Osteoblast (primary cell): ENCODE measurements around the gene EDIL3. TPM values are rescaled to one million over a fixed set of nuclear protein-coding genes. Genes with fewer than 3 reads are reported as not detected.

Experiments
- DNase-seq: peaks from one replicate; pipeline ENCODE4 v3.0.0; 2011; ENCODE audit warnings: low spot score, mixed read lengths; ENCODE audit not compliant: insufficient read length; ENCODE audit errors: missing footprints
- H2AFZ ChIP-seq: 2 replicates; pipeline ENCODE4 v1.6.0; 2011; ENCODE audit warnings: mild to moderate bottlenecking, low read length
- H3K27ac ChIP-seq: 2 replicates; pipeline ENCODE4 v1.5.1; 2011; ENCODE audit warnings: mild to moderate bottlenecking, low read depth, low read length, moderate library complexity
- H3K27me3 ChIP-seq: 2 replicates; pipeline ENCODE4 v1.6.0; 2012; ENCODE audit warnings: mild to moderate bottlenecking, control low read depth, inconsistent platforms, low read length, moderate library complexity; ENCODE audit not compliant: insufficient read depth
- H3K36me3 ChIP-seq: 2 replicates; pipeline ENCODE4 v1.5.1; 2011; ENCODE audit warnings: mild to moderate bottlenecking, low read length, control low read depth, moderate library complexity; ENCODE audit not compliant: insufficient read depth
- H3K4me1 ChIP-seq: 2 replicates; pipeline ENCODE4 v1.5.1; 2011; ENCODE audit warnings: mild to moderate bottlenecking, low read length, control low read depth, moderate library complexity; ENCODE audit not compliant: insufficient read depth
- H3K4me2 ChIP-seq: 2 replicates; pipeline ENCODE4 v1.6.0; 2011; ENCODE audit warnings: mild to moderate bottlenecking, low read length; ENCODE audit not compliant: insufficient read depth
- H3K4me3 ChIP-seq: fragments of 200-600 bp; sonication (generic); 3 replicates; pipeline ENCODE4 v1.5.1; 2012; ENCODE audit warnings: mild to moderate bottlenecking, low read length, inconsistent platforms; ENCODE audit not compliant: insufficient read depth
- H3K79me2 ChIP-seq: 2 replicates; pipeline ENCODE4 v1.6.0; 2012; ENCODE audit warnings: mild to moderate bottlenecking, low read length, control low read depth, inconsistent platforms; ENCODE audit not compliant: insufficient read depth
- H3K9me3 ChIP-seq: 2 replicates; pipeline ENCODE4 v1.5.1; 2011; ENCODE audit warnings: low read depth, low read length, control low read depth
- H4K20me1 ChIP-seq: 2 replicates; pipeline ENCODE4 v1.6.0; 2012; ENCODE audit warnings: mild to moderate bottlenecking, low read length, control low read depth; ENCODE audit not compliant: insufficient read depth
- CTCF ChIP-seq: IDR thresholded peaks from 2 replicates; pipeline ENCODE4 v1.5.1; 2011; ENCODE audit warnings: mild to moderate bottlenecking, low read depth, low read length, moderate library complexity; ENCODE audit errors: extremely low read depth
- total RNA-seq: library from RNA; depleted of rRNA; stranded (reverse); fragments of >200 nt; gene quantifications from 2 replicates; pipeline ENCODE4 v1.2.3, GENCODE V29; 2012

The EDIL3 gene
- total RNA-seq, 1 donor = 366 TPM

DNA sequence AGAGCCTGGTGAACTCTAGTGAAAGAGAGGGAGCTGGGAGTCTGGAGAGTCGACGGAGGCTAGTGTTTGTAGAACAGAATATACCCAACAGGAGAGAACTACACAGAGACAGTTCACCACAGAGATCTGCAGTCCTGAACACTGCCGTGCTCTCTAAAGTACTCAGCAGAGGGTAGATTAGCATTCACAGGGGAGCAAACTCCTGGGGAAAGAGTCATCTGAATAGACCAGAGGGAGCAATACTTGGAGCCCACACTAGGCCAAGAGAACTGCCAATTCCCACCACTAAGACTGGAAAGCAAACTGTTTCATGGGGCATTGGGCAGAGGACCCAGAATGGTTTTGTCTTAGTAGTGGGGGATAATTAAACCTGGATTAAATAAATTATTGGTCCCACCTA lies 235.6 kb downstream of the EDIL3 start:
- Histone ChIP-seq H4K20me1 (no peaks in the 10 kb centered on the region), H3K79me2 (peaks cover 2% of the 10 kb centered on the region)

DNA sequence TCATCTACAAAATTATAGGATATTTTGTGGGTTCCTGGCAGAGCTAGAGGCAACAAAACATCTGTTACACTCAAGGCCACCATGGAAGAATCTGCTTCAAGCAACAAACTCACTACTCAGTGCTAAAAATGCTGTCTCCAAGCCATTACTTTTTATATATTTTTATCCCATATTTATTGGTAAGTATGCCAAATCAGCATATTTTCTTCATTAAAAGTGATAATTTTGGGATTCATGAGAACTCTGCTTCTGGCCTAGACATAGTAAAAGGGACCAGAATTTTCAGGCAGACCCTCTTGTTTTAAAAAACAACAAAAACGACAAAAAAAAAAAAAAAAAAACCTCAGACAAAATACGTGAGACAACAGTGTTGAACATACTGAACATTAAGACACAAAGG lies 236.0 kb downstream of the EDIL3 start:
- no peaks in the 10 kb centered on the region for H4K20me1 ChIP-seq
- H2AFZ ChIP-seq = no peak overlapping the region
- no peaks in the 10 kb centered on the region for H3K9me3 ChIP-seq
- H3K4me2 ChIP-seq = no peak overlapping the region
- peaks cover 2% of the 10 kb centered on the region for H3K79me2 ChIP-seq
- H3K27me3 ChIP-seq = no peaks in the 10 kb centered on the region
- TF ChIP-seq CTCF = no peak
- no peak overlapping the region for H3K4me3 ChIP-seq
- no peak for DNase-seq
- H3K27ac ChIP-seq = no peak overlapping the region
- no peaks in the 10 kb centered on the region for H3K36me3 ChIP-seq
- no peaks in the 10 kb centered on the region for H3K4me1 ChIP-seq

More for the DNA sequence above, 235.6 kb downstream of the EDIL3 start:
- H3K36me3 ChIP-seq = no peaks in the 10 kb centered on the region
- no peak for DNase-seq
- H3K27ac ChIP-seq = no peak overlapping the region
- TF ChIP-seq CTCF = no peak
- no peak overlapping the region for H3K4me2 ChIP-seq
- H3K4me3 ChIP-seq = no peak overlapping the region
- H2AFZ ChIP-seq = no peak overlapping the region
- H3K27me3 ChIP-seq = no peaks in the 10 kb centered on the region
- no peaks in the 10 kb centered on the region for H3K4me1 ChIP-seq
- no peaks in the 10 kb centered on the region for H3K9me3 ChIP-seq

DNA sequence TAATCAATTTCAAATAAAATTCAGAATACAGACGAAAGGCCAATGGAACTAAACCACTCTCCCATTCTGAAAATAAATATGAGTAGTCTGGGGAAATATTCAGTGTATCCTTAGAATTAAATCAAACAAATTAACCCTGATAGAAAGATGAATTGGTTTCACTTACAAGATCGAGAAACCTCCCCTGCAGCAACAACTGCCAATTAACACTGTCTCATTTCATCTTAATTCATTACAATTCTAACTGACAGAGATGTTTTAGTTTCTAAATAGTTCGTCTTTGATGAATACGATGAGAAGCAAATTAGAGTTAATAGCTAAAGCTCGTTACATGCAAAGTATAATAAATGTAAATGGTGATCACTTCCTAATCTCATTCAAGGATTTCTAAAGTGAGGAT lies 247.1 kb downstream of the EDIL3 start:
- Histone ChIP-seq H3K36me3 (peaks cover 6% of the 10 kb centered on the region), H4K20me1 (no peaks in the 10 kb centered on the region), H3K79me2 (no peaks in the 10 kb centered on the region), H2AFZ (no peak overlapping the region), H3K9me3 (no peaks in the 10 kb centered on the region), H3K27me3 (no peaks in the 10 kb centered on the region), H3K4me2 (no peak overlapping the region), H3K4me3 (no peak overlapping the region), H3K4me1 (no peaks in the 10 kb centered on the region), H3K27ac (no peak overlapping the region)
- DNase-seq = no peak
- TF ChIP-seq CTCF = no peak

DNA sequence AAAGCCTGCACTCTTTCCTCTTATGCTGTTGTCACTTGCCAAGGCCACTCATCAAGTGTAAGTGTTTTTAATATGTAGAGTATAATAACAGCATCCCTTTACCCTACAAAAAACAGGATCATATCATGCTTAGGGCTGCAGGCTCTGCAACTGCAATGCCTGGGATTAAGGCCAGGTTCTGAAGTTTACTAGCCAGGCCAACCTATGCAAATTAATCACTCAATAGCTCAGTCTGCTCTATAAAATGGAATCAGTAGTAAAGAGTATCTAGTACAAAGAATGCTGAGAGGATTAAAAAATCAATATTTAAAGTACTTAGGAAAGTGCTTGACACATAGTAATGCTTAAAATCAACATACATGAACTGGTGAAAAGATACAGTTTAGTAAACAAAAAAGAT lies 253.3 kb downstream of the EDIL3 start:
- Histone ChIP-seq H3K36me3 (peaks cover 6% of the 10 kb centered on the region), H3K4me3 (no peak overlapping the region), H4K20me1 (no peaks in the 10 kb centered on the region), H3K27ac (no peak overlapping the region), H3K79me2 (no peaks in the 10 kb centered on the region), H3K4me2 (no peak overlapping the region), H3K9me3 (no peaks in the 10 kb centered on the region), H3K4me1 (no peaks in the 10 kb centered on the region), H3K27me3 (no peaks in the 10 kb centered on the region), H2AFZ (no peak overlapping the region)
- peak; percentile 5 for DNase-seq
- no peak for TF ChIP-seq CTCF
